ENCODE results near the gene MYO5B.
A peak's percentile ranks its signal among the peaks of the same experiment; 100 is the strongest.

Gene MYO5B

GRCh38 chr18:49875155-49875554 lies 319.8 kb downstream of the MYO5B start:
- no peak for DNase-seq

GRCh38 chr18:49874238-49874637 lies 320.7 kb downstream of the MYO5B start:
- DNase-seq, result no peak

- DNase-seq, result peak; percentile 65
Observed at GRCh38 chr18:49869354-49869753, 325.6 kb downstream of the MYO5B start.

GRCh38 chr18:49866680-49867079 lies 328.3 kb downstream of the MYO5B start:
- DNase-seq, result no peak

- no peak for DNase-seq
Observed at GRCh38 chr18:49865401-49865800, 329.5 kb downstream of the MYO5B start.

- DNase-seq, result no peak
Observed at GRCh38 chr18:49863769-49864621, 331.0 kb downstream of the MYO5B start.

GRCh38 chr18:49862656-49863385 lies 332.1 kb downstream of the MYO5B start:
- DNase-seq, result no peak

GRCh38 chr18:49861659-49862058 lies 333.3 kb downstream of the MYO5B start:
- no peak for DNase-seq

GRCh38 chr18:49859725-49860124 lies 335.2 kb downstream of the MYO5B start:
- DNase-seq, result no peak

- no peak for DNase-seq
Observed at GRCh38 chr18:49859021-49859359, 336.0 kb downstream of the MYO5B start.

GRCh38 chr18:49858309-49859020 lies 336.5 kb downstream of the MYO5B start:
- DNase-seq, result peak; percentile 61

GRCh38 chr18:49857708-49858107 lies 337.2 kb downstream of the MYO5B start:
- DNase-seq, result no peak

GRCh38 chr18:49856496-49856895 lies 338.5 kb downstream of the MYO5B start:
- DNase-seq, result no peak

GRCh38 chr18:49855711-49856415 lies 339.1 kb downstream of the MYO5B start:
- no peak for DNase-seq

- DNase-seq, result no peak
Observed at GRCh38 chr18:49854681-49855080, 340.3 kb downstream of the MYO5B start.

GRCh38 chr18:49853436-49853835 lies 341.5 kb downstream of the MYO5B start:
- DNase-seq, result no peak

- DNase-seq, result no peak
Observed at GRCh38 chr18:49853011-49853410, 341.9 kb downstream of the MYO5B start.

GRCh38 chr18:49851624-49852023 lies 343.3 kb downstream of the MYO5B start:
- DNase-seq, result no peak

- DNase-seq, result no peak
Observed at GRCh38 chr18:49850636-49851035, 344.3 kb downstream of the MYO5B start.

GRCh38 chr18:49849331-49850217 lies 345.4 kb downstream of the MYO5B start:
- DNase-seq, result peak; percentile 66

GRCh38 chr18:49848115-49848514 lies 346.8 kb downstream of the MYO5B start:
- DNase-seq, result no peak

GRCh38 chr18:49847524-49847923 lies 347.4 kb downstream of the MYO5B start:
- DNase-seq, result no peak
